H9 (cell line): ENCODE measurements around the gene AGBL4. TPM values are rescaled to one million over a fixed set of nuclear protein-coding genes. Genes with fewer than 3 reads are reported as not detected.

ENCODE experiments used
- DNase-seq: peaks from one replicate; pipeline ENCODE4 v3.0.0-alpha.2; 2017
- H2AFZ ChIP-seq: one replicate; pipeline ENCODE4 v1.6.1; 2013; ENCODE audit warnings: mild to moderate bottlenecking, low read length, control low read depth, moderate library complexity
- H2AK5ac ChIP-seq: 2 replicates; pipeline ENCODE4 v1.6.1; 2013; ENCODE audit warnings: low read length, control low read depth, mixed read lengths; ENCODE audit not compliant: insufficient read length
- H2BK120ac ChIP-seq: one replicate; pipeline ENCODE4 v1.6.1; 2013; ENCODE audit warnings: low read depth, mild to moderate bottlenecking, low read length, control low read depth, inconsistent platforms; ENCODE audit not compliant: poor library complexity, severe bottlenecking
- H2BK12ac ChIP-seq: 2 replicates; pipeline ENCODE4 v1.6.1; 2013; ENCODE audit warnings: low read length, control low read depth, mixed read lengths, low read depth; ENCODE audit not compliant: insufficient read length
- H2BK15ac ChIP-seq: 2 replicates; pipeline ENCODE4 v1.6.1; 2013; ENCODE audit warnings: low read depth, low read length, control low read depth
- H2BK20ac ChIP-seq: one replicate; pipeline ENCODE4 v1.6.1; 2013; ENCODE audit warnings: low read depth, mild to moderate bottlenecking, low read length, control low read depth, inconsistent platforms; ENCODE audit not compliant: poor library complexity, severe bottlenecking
- H2BK5ac ChIP-seq: 2 replicates; pipeline ENCODE4 v1.6.1; 2013; ENCODE audit warnings: low read length, control low read depth, mixed read lengths; ENCODE audit not compliant: insufficient read length
- H3K14ac ChIP-seq: 2 replicates; pipeline ENCODE4 v1.6.1; 2013; ENCODE audit warnings: low read length, control low read depth; ENCODE audit not compliant: insufficient read depth
- H3K18ac ChIP-seq: 2 replicates; pipeline ENCODE4 v1.6.1; 2013; ENCODE audit warnings: low read depth, mild to moderate bottlenecking, mixed read lengths, low read length, control low read depth; ENCODE audit not compliant: insufficient read length
- H3K23ac ChIP-seq: 2 replicates; pipeline ENCODE4 v1.6.1; 2013; ENCODE audit warnings: low read length, control low read depth, mixed read lengths, low read depth; ENCODE audit not compliant: insufficient read length
- H3K23me2 ChIP-seq: 2 replicates; pipeline ENCODE4 v1.6.1; 2013; ENCODE audit warnings: low read depth, mild to moderate bottlenecking, mixed read lengths, low read length, control low read depth; ENCODE audit not compliant: insufficient read length, poor library complexity, severe bottlenecking
- H3K27ac ChIP-seq: 2 replicates; pipeline ENCODE4 v1.5.1; 2013; ENCODE audit warnings: low read length, control low read depth, mixed read lengths, low read depth; ENCODE audit not compliant: insufficient read length
- H3K27me3 ChIP-seq: 2 replicates; pipeline ENCODE4 v1.6.1; 2013; ENCODE audit warnings: low read length, control low read depth, inconsistent platforms; ENCODE audit not compliant: insufficient read depth
- H3K4ac ChIP-seq: 2 replicates; pipeline ENCODE4 v1.6.1; 2013; ENCODE audit warnings: low read depth, mild to moderate bottlenecking, control low read depth, inconsistent platforms, low read length, moderate library complexity
- H3K4me1 ChIP-seq: 2 replicates; pipeline ENCODE4 v1.6.1; 2013; ENCODE audit warnings: low read length, control low read depth, inconsistent platforms; ENCODE audit not compliant: insufficient read depth
- H3K4me2 ChIP-seq: 2 replicates; pipeline ENCODE4 v1.6.1; 2013; ENCODE audit warnings: low read length, control low read depth, mixed read lengths; ENCODE audit not compliant: insufficient read length, insufficient read depth
- H3K56ac ChIP-seq: 2 replicates; pipeline ENCODE4 v1.6.1; 2013; ENCODE audit warnings: low read depth, mild to moderate bottlenecking, mixed read lengths, low read length, control low read depth; ENCODE audit not compliant: insufficient read length
- H3K79me1 ChIP-seq: 2 replicates; pipeline ENCODE4 v1.6.1; 2013; ENCODE audit warnings: low read depth, mild to moderate bottlenecking, moderate library complexity, low read length, control low read depth, inconsistent platforms; ENCODE audit not compliant: insufficient read depth, poor library complexity, severe bottlenecking
- H3K79me2 ChIP-seq: 2 replicates; pipeline ENCODE4 v1.6.1; 2013; ENCODE audit warnings: low read length, control low read depth, inconsistent platforms; ENCODE audit not compliant: insufficient read depth
- H3K9ac ChIP-seq: 2 replicates; pipeline ENCODE4 v1.6.1; 2013; ENCODE audit warnings: low read length, control low read depth, mixed read lengths; ENCODE audit not compliant: insufficient read length; ENCODE audit errors: extremely low read depth
- H3K9me3 ChIP-seq: one replicate; pipeline ENCODE4 v1.6.1; 2013; ENCODE audit warnings: low read depth, low read length, inconsistent platforms; ENCODE audit not compliant: control insufficient read depth
- H3T11ph ChIP-seq: one replicate; pipeline ENCODE4 v1.6.1; 2013; ENCODE audit warnings: mild to moderate bottlenecking, low read length, control low read depth, inconsistent platforms
- H4K20me1 ChIP-seq: one replicate; pipeline ENCODE4 v1.6.1; 2013; ENCODE audit not compliant: control insufficient read depth, insufficient read length, insufficient read depth
- H4K5ac ChIP-seq: 2 replicates; pipeline ENCODE4 v1.6.1; 2013; ENCODE audit warnings: low read depth, mild to moderate bottlenecking, mixed read lengths, low read length, control low read depth; ENCODE audit not compliant: insufficient read length
- H4K8ac ChIP-seq: replicated peaks from 2 replicates; pipeline ENCODE4 v1.6.1; 2013; ENCODE audit warnings: low read length, control low read depth, mixed read lengths, low read depth; ENCODE audit not compliant: insufficient read length
- H4K91ac ChIP-seq: 2 replicates; pipeline ENCODE4 v1.6.1; 2013; ENCODE audit warnings: low read depth, mild to moderate bottlenecking, moderate library complexity, mixed read lengths, low read length, control low read depth; ENCODE audit not compliant: insufficient read length
- H3K27ac Mint-ChIP-seq, 3 experiments: 2 replicates in 2 of 3; 3 replicates in 1 of 3; pipeline ENCODE4 v1.8.0; 2020 to 2021; ENCODE audit warnings: mixed read lengths in 3 of 3, mild to moderate bottlenecking in 1 of 3, moderate library complexity in 1 of 3
- H3K27me3 Mint-ChIP-seq: 2 replicates; pipeline ENCODE4 v1.8.0; 2021; ENCODE audit warnings: low read depth, mild to moderate bottlenecking, moderate library complexity, mixed read lengths
- H3K36me3 Mint-ChIP-seq, 3 experiments: 2 replicates in 2 of 3; 3 replicates in 1 of 3; pipeline ENCODE4 v1.8.0; 2020 to 2021; ENCODE audit warnings: low read depth in 3 of 3, mixed read lengths in 3 of 3; ENCODE audit not compliant: insufficient read depth in 1 of 3
- H3K4me1 Mint-ChIP-seq, 2 experiments: 2 replicates each; pipeline ENCODE4 v1.8.0; 2020; ENCODE audit warnings: mixed read lengths in 2 of 2
- H3K4me3 Mint-ChIP-seq, 2 experiments: 2 replicates in 1 of 2; 3 replicates in 1 of 2; pipeline ENCODE4 v1.8.0; 2020 to 2021; ENCODE audit warnings: mild to moderate bottlenecking in 2 of 2, mixed read lengths in 2 of 2, moderate library complexity in 1 of 2
- H3K9me3 Mint-ChIP-seq, 2 experiments: 2 replicates in 1 of 2; 3 replicates in 1 of 2; pipeline ENCODE4 v1.8.0; 2020; ENCODE audit warnings: mild to moderate bottlenecking in 2 of 2, mixed read lengths in 2 of 2, moderate library complexity in 1 of 2
- CTCF ChIP-seq: fragments of 200-600 bp; sonication (generic); conservative IDR thresholded peaks from 3 replicates; pipeline ENCODE4 v1.8.0; 2021; ENCODE audit warnings: antibody characterized with exemption, mild to moderate bottlenecking
- WGBS: extraction: QIAGEN DNeasy Blood & Tissue Kit; methylation state at CpG from one replicate; pipeline ENCODE4 v1.1.7; 2013; ENCODE audit warnings: missing lambda C conversion rate, low lambda C conversion rate, mixed read lengths; ENCODE audit not compliant: insufficient read length; ENCODE audit errors: extremely low coverage; 5-methylcytosine and 5-hydroxymethylcytosine counted together
- total RNA-seq: library from RNA; stranded (reverse); gene quantifications from 2 replicates; pipeline ENCODE4 v1.2.1, GENCODE V29; 2021

AGBL4 gene
- total RNA-seq, 1 experiment from 2014 or later = not detected

- H3K14ac ChIP-seq = no peak overlapping the region
- H2AK5ac ChIP-seq = no peak overlapping the region
- H3K27me3 ChIP-seq = no peaks in the 10 kb centered on the region
- H3K27ac ChIP-seq = no peak overlapping the region
- H3K79me1 ChIP-seq = peaks cover 5% of the 10 kb centered on the region
- no peak overlapping the region for H3T11ph ChIP-seq
- no peak overlapping the region for H3K23ac ChIP-seq
- H3K4ac ChIP-seq = no peak overlapping the region
- Mint-ChIP-seq H3K4me1 (peaks cover 8 to 18% of the 10 kb centered on the region in 2 experiments), H3K27ac (no peak overlapping the region; a peak in 1 of 7 replicates), H3K4me3 (no peak overlapping the region), H3K9me3 (no peaks in the 10 kb centered on the region), H3K36me3 (peaks cover 0 to 25% (median 12%) of the 10 kb centered on the region in 3 experiments; a peak in 5 of 7 replicates), H3K27me3 (peaks cover 6% of the 10 kb centered on the region)
- H2BK12ac ChIP-seq = no peak overlapping the region
- no peak overlapping the region for H2BK120ac ChIP-seq
- no peak overlapping the region for H3K4me2 ChIP-seq
- no peak overlapping the region for H3K56ac ChIP-seq
- H3K79me2 ChIP-seq = no peaks in the 10 kb centered on the region; the same call in 1 of the 2 replicates
- no peak for TF ChIP-seq CTCF
- H3K18ac ChIP-seq = no peak overlapping the region
- H3K9ac ChIP-seq = no peak overlapping the region
- H3K23me2 ChIP-seq = peaks cover 10% of the 10 kb centered on the region
- WGBS = no CpG with 5 or more reads among the region's 1 CpG
- no peak overlapping the region for H4K91ac ChIP-seq
- H4K20me1 ChIP-seq = no peaks in the 10 kb centered on the region
- no peak for DNase-seq
- no peak overlapping the region for H2AFZ ChIP-seq
- no peak overlapping the region for H4K5ac ChIP-seq
- no peaks in the 10 kb centered on the region for H3K4me1 ChIP-seq
- no peak overlapping the region for H2BK15ac ChIP-seq
- no peak overlapping the region for H4K8ac ChIP-seq
- H2BK20ac ChIP-seq = no peak overlapping the region
- H2BK5ac ChIP-seq = no peak overlapping the region
- no peaks in the 10 kb centered on the region for H3K9me3 ChIP-seq
Observed at GRCh38 chr1:48773133-48773532, 1250.6 kb downstream of the AGBL4 start.
